ENCODE data around the gene CFAP20DC.
"Not testable (repeated sequence)": the region's sequence is repeated elsewhere in the genome, so short reads cannot be mapped to it uniquely, and the experiment has no call there.

Gene CFAP20DC

GRCh38 chr3:58874248-58874741 lies 175.5 kb downstream of the CFAP20DC start:
- no peak for TF ChIP-seq JUND (IDR thresholded peaks at IDR 0.05; ENCODE audit: low read depth)
- no peak for DNase-seq (ENCODE audit: low read depth in 1 of 2, low spot score in 1 of 2)
- in situ Hi-C loops (cut with HindIII; ENCODE audit: low pct_unique_long_range_greater_than_20kb, low sequenced_read_pairs) = no loop called here

GRCh38 chr3:58868097-58868779 lies 181.6 kb downstream of the CFAP20DC start:
- DNase-seq (ENCODE audit: low read depth in 1 of 2, low spot score in 1 of 2) = no peak
- in situ Hi-C loops (cut with HindIII; ENCODE audit: low pct_unique_long_range_greater_than_20kb, low sequenced_read_pairs) = no loop called here
- no peak for TF ChIP-seq JUND (IDR thresholded peaks at IDR 0.05; ENCODE audit: low read depth)

- DNase-seq (ENCODE audit: low read depth in 1 of 2, low spot score in 1 of 2) = no peak
- in situ Hi-C loops (cut with HindIII; ENCODE audit: low pct_unique_long_range_greater_than_20kb, low sequenced_read_pairs) = no loop called here
- TF ChIP-seq JUND (IDR thresholded peaks at IDR 0.05; ENCODE audit: low read depth) = no peak
Measured at GRCh38 chr3:58867621-58868020, 182.2 kb downstream of the CFAP20DC start.

- no peak for DNase-seq (ENCODE audit: low read depth in 1 of 2, low spot score in 1 of 2)
- in situ Hi-C loops (cut with HindIII; ENCODE audit: low pct_unique_long_range_greater_than_20kb, low sequenced_read_pairs) = no loop called here
- no peak for TF ChIP-seq JUND (IDR thresholded peaks at IDR 0.05; ENCODE audit: low read depth)
Measured at GRCh38 chr3:58866079-58866478, 183.7 kb downstream of the CFAP20DC start.

GRCh38 chr3:58864480-58864879 lies 185.3 kb downstream of the CFAP20DC start:
- in situ Hi-C loops (cut with HindIII; ENCODE audit: low pct_unique_long_range_greater_than_20kb, low sequenced_read_pairs) = no loop called here
- no peak for TF ChIP-seq JUND (IDR thresholded peaks at IDR 0.05; ENCODE audit: low read depth)
- no peak for DNase-seq (ENCODE audit: low read depth in 1 of 2, low spot score in 1 of 2)

GRCh38 chr3:58863206-58863605 lies 186.6 kb downstream of the CFAP20DC start:
- no peak for TF ChIP-seq JUND (IDR thresholded peaks at IDR 0.05; ENCODE audit: low read depth)
- DNase-seq (ENCODE audit: low read depth in 1 of 2, low spot score in 1 of 2) = no peak
- in situ Hi-C loops (cut with HindIII; ENCODE audit: low pct_unique_long_range_greater_than_20kb, low sequenced_read_pairs) = no loop called here

GRCh38 chr3:58861551-58861950 lies 188.3 kb downstream of the CFAP20DC start:
- in situ Hi-C loops (cut with HindIII; ENCODE audit: low pct_unique_long_range_greater_than_20kb, low sequenced_read_pairs) = no loop called here
- no peak for TF ChIP-seq JUND (IDR thresholded peaks at IDR 0.05; ENCODE audit: low read depth)
- DNase-seq (ENCODE audit: low read depth in 1 of 2, low spot score in 1 of 2) = no peak

GRCh38 chr3:58858126-58858525 lies 191.7 kb downstream of the CFAP20DC start:
- peak in 1 of 2 experiments; percentile 82 for DNase-seq (ENCODE audit: low read depth in 1 of 2, low spot score in 1 of 2)
- TF ChIP-seq JUND (IDR thresholded peaks at IDR 0.05; ENCODE audit: low read depth) = no peak
- in situ Hi-C loops (cut with HindIII; ENCODE audit: low pct_unique_long_range_greater_than_20kb, low sequenced_read_pairs) = no loop called here

GRCh38 chr3:58857402-58857801 lies 192.4 kb downstream of the CFAP20DC start:
- in situ Hi-C loops (cut with HindIII; ENCODE audit: low pct_unique_long_range_greater_than_20kb, low sequenced_read_pairs) = no loop called here
- TF ChIP-seq JUND (IDR thresholded peaks at IDR 0.05; ENCODE audit: low read depth) = no peak
- peak in 1 of 2 experiments; percentile 74 for DNase-seq (ENCODE audit: low read depth in 1 of 2, low spot score in 1 of 2)

- no peak for TF ChIP-seq JUND (IDR thresholded peaks at IDR 0.05; ENCODE audit: low read depth)
- in situ Hi-C loops (cut with HindIII; ENCODE audit: low pct_unique_long_range_greater_than_20kb, low sequenced_read_pairs) = no loop called here
Measured at GRCh38 chr3:58848826-58849225, 201.0 kb downstream of the CFAP20DC start.

GRCh38 chr3:58842050-58842747 lies 207.6 kb downstream of the CFAP20DC start:
- in situ Hi-C loops (cut with HindIII; ENCODE audit: low pct_unique_long_range_greater_than_20kb, low sequenced_read_pairs) = not testable (repeated sequence)
- peak in 1 of 2 experiments; percentile 34 for DNase-seq (ENCODE audit: low read depth in 1 of 2, low spot score in 1 of 2)

More at GRCh38 chr3:58848826-58849225, 201.0 kb downstream of the CFAP20DC start:
- no peak for DNase-seq (ENCODE audit: low read depth in 1 of 2, low spot score in 1 of 2)

- DNase-seq (ENCODE audit: low read depth in 1 of 2, low spot score in 1 of 2) = no peak
- TF ChIP-seq JUND (IDR thresholded peaks at IDR 0.05; ENCODE audit: low read depth) = no peak
- in situ Hi-C loops (cut with HindIII; ENCODE audit: low pct_unique_long_range_greater_than_20kb, low sequenced_read_pairs) = no loop called here
Measured at GRCh38 chr3:58840949-58841348, 208.9 kb downstream of the CFAP20DC start.

GRCh38 chr3:58839964-58840363 lies 209.9 kb downstream of the CFAP20DC start:
- DNase-seq (ENCODE audit: low read depth in 1 of 2, low spot score in 1 of 2) = no peak
- no peak for TF ChIP-seq JUND (IDR thresholded peaks at IDR 0.05; ENCODE audit: low read depth)
- in situ Hi-C loops (cut with HindIII; ENCODE audit: low pct_unique_long_range_greater_than_20kb, low sequenced_read_pairs) = no loop called here
